Fibroblast of villous mesenchyme (primary cell): ENCODE data around the gene KCNQ1. TPM values are rescaled to one million over a fixed set of nuclear protein-coding genes. Genes with fewer than 3 reads are reported as not detected.
"Not testable (repeated sequence)": the region's sequence is repeated elsewhere in the genome, so short reads cannot be mapped to it uniquely, and the experiment has no call there.

Experiments used
- DNase-seq: peaks from one replicate; pipeline ENCODE4 v3.0.0-alpha.2; 2010; ENCODE audit warnings: low read depth
- H3K4me3 ChIP-seq: 2 replicates; pipeline ENCODE4 v1.5.1; 2011; ENCODE audit warnings: low read depth, mild to moderate bottlenecking, low read length
- total RNA-seq: library from RNA; depleted of rRNA; stranded (reverse); fragments of >200 nt; gene quantifications from 2 replicates; pipeline ENCODE4 v1.2.3, GENCODE V29; 2012
- TF ChIP-seq, protein P1 (sequence below): IDR thresholded peaks from 2 replicates; pipeline ENCODE4 v1.5.1; 2012; ENCODE audit warnings: low read depth, mild to moderate bottlenecking, low read length; ENCODE audit not compliant: insufficient read depth

KCNQ1 gene
- total RNA-seq, 1 donor = not detected

DNA sequence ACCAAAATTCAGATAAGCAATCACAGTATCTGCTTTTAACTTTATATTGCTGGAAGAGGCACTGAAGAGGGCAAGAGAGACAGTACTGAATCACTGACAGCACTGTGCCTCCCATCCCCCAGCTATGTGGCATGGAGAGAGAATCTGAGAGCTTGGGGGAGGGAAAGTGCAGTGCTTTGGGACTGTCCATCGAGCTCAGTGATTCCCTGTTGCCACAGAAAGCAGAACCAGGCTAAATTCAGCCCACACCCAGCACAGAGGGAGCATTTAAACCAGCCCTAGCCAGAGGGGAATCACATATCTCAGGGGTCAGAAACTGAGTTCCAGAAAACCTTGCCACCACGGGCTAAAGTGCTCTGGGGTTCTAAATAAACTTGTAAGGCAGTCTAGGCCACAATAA, 44.3 kb downstream of the KCNQ1 start:
- TF ChIP-seq, protein P1, sequence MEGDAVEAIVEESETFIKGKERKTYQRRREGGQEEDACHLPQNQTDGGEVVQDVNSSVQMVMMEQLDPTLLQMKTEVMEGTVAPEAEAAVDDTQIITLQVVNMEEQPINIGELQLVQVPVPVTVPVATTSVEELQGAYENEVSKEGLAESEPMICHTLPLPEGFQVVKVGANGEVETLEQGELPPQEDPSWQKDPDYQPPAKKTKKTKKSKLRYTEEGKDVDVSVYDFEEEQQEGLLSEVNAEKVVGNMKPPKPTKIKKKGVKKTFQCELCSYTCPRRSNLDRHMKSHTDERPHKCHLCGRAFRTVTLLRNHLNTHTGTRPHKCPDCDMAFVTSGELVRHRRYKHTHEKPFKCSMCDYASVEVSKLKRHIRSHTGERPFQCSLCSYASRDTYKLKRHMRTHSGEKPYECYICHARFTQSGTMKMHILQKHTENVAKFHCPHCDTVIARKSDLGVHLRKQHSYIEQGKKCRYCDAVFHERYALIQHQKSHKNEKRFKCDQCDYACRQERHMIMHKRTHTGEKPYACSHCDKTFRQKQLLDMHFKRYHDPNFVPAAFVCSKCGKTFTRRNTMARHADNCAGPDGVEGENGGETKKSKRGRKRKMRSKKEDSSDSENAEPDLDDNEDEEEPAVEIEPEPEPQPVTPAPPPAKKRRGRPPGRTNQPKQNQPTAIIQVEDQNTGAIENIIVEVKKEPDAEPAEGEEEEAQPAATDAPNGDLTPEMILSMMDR = no peak
- no peak for DNase-seq
- H3K4me3 ChIP-seq = no peak overlapping the region

DNA sequence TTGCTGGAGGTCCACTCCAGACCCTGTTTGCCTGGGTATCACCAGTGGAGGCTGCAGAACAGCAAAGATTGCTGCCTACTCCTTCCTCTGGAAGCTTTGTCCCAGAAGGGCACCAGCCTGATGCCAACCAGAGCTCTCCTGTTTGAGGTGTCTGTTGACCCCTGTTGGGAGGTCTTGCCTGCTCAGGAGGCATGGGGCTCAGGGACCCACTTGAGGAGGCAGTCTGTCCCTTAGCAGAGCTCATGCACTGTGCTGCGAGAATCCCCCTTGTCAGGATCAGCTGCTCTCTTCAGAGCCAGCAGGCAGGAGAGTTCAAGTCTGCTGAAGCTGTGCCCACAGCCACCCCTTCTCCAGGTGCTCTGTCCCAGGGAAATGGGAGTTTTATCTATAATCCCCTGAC, 53.1 kb downstream of the KCNQ1 start:
- not testable (repeated sequence) for DNase-seq, H3K4me3 ChIP-seq

- TF ChIP-seq, protein P1 = no peak
- no peak overlapping the region for H3K4me3 ChIP-seq
- no peak for DNase-seq
Measured at GRCh38 chr11:2498750-2499149, 53.9 kb downstream of the KCNQ1 start.

- H3K4me3 ChIP-seq = no peak overlapping the region
- DNase-seq = no peak
- TF ChIP-seq, protein P1 = no peak
Measured at GRCh38 chr11:2507212-2507901, 62.5 kb downstream of the KCNQ1 start.

DNA sequence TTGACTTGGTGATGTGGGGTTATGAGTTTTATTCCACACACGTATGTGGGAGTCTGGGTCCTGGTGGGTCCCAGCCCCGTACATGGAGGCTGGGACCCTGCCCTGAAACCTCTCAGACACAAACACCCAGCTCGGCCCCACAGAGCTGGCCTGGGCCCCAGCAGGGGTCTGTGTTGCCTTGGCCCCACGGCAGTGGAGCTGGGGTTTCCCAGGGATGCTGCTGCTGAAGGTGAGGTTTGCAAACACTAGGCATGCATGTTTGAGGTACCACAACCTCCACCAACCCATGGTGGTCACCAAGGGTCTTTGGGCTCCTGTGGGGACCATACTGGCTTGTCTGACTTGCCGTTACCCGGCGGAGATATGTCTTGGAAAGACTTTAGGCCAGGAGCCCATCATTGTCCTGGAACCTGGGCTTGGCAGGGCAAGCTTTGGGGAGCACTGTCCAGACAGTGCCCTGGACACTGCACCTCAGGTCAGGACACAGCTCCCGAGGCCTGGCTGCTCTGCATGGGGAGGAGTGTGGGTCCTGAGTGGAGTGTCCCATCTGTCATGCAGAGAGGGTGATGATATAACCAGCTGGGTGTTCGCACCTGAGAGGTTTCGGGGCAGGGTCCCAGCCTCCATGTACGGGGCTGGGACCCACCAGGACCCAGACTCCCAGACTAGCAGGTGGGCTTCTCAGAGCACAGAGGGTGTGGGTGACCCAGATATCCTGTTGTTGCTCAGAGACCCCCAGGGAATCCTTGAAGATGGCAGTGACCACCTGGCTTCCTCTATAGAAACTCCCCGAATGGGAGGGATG, 63.3 kb downstream of the KCNQ1 start:
- TF ChIP-seq, protein P1 = no peak
- no peak overlapping the region for H3K4me3 ChIP-seq
- DNase-seq = no peak

- DNase-seq = no peak
- TF ChIP-seq, protein P1 = no peak
- H3K4me3 ChIP-seq = no peak overlapping the region
Measured at GRCh38 chr11:2508793-2509192, 64.0 kb downstream of the KCNQ1 start.

GRCh38 chr11:2509481-2510001, 64.7 kb downstream of the KCNQ1 start:
- no peak for DNase-seq
- TF ChIP-seq, protein P1 = no peak

More at GRCh38 chr11:2509481-2510001, 64.7 kb downstream of the KCNQ1 start:
- no peak overlapping the region for H3K4me3 ChIP-seq
